Stimulated activated naive CD8-positive, alpha-beta T cell treated with anti-CD3 and anti-CD28 coated beads, Interleukin-15, amount 100 ng/mL, for 72 hours (primary cell): Measurements from ENCODE around the gene REEP6.

Experiments
- ATAC-seq: fragments of 150-1000 bp; cut with Tn5 transposase; 2 replicates; pipeline ENCODE4 v1.10.0; 2021; ENCODE audit warnings: mild to moderate bottlenecking, moderate library complexity
- DNase-seq, 2 donors: peaks; one replicate each; pipeline ENCODE4 v3.0.0; 2021 to 2022
- H3K27ac Mint-ChIP-seq, 2 donors: one replicate each; pipeline ENCODE4 v1.8.0; 2022; ENCODE audit warnings: mild to moderate bottlenecking in 2 of 2, mixed read lengths in 2 of 2, moderate library complexity in 2 of 2
- H3K27me3 Mint-ChIP-seq: one replicate; pipeline ENCODE4 v1.8.0; 2022; ENCODE audit warnings: mixed read lengths
- H3K4me1 Mint-ChIP-seq: one replicate; pipeline ENCODE4 v1.8.0; 2022; ENCODE audit warnings: mild to moderate bottlenecking, mixed read lengths
- H3K4me3 Mint-ChIP-seq, 2 donors: one replicate each; pipeline ENCODE4 v1.8.0; 2022; ENCODE audit warnings: mild to moderate bottlenecking in 2 of 2, mixed read lengths in 2 of 2, moderate library complexity in 1 of 2
- H3K9me3 Mint-ChIP-seq, 2 donors: one replicate each; pipeline ENCODE4 v1.8.0; 2022; ENCODE audit warnings: mixed read lengths in 2 of 2

REEP6 gene

GRCh38 chr19:1503925-1504773 is 13.2 kb downstream of the REEP6 start:
- H3K27me3 Mint-ChIP-seq, result peaks cover 36% of the 10 kb centered on the region
- no peak for ATAC-seq
- no peak overlapping the region for H3K4me3 Mint-ChIP-seq
- no peaks in the 10 kb centered on the region for H3K9me3 Mint-ChIP-seq
- H3K27ac Mint-ChIP-seq, result no peak overlapping the region
- DNase-seq, result no peak
- peaks cover 35% of the 10 kb centered on the region for H3K4me1 Mint-ChIP-seq

GRCh38 chr19:1505012-1505411 is 14.0 kb downstream of the REEP6 start:
- Mint-ChIP-seq H3K27ac (no peak overlapping the region), H3K4me1 (peaks cover 39% of the 10 kb centered on the region), H3K9me3 (no peaks in the 10 kb centered on the region), H3K27me3 (peaks cover 43% of the 10 kb centered on the region), H3K4me3 (no peak overlapping the region)
- DNase-seq (no peak), ATAC-seq (no peak)

GRCh38 chr19:1505991-1506881 is 15.3 kb downstream of the REEP6 start:
- Mint-ChIP-seq H3K27ac (no peak overlapping the region), H3K27me3 (peaks cover 55% of the 10 kb centered on the region), H3K4me3 (no peak overlapping the region), H3K4me1 (peaks cover 47% of the 10 kb centered on the region), H3K9me3 (no peaks in the 10 kb centered on the region)
- DNase-seq (no peak), ATAC-seq (no peak)

- Mint-ChIP-seq H3K27ac (no peak overlapping the region), H3K4me3 (no peak overlapping the region), H3K9me3 (no peaks in the 10 kb centered on the region), H3K4me1 (peaks cover 51% of the 10 kb centered on the region), H3K27me3 (peaks cover 63% of the 10 kb centered on the region)
- DNase-seq (no peak), ATAC-seq (no peak)
These were observed 16.2 kb downstream of the REEP6 start for GRCh38 chr19:1507192-1507660.

- DNase-seq (peak; percentile 91 to 93), ATAC-seq (peak; percentile 90)
- H3K27ac Mint-ChIP-seq, result peak overlapping the region; percentile 64 to 93
- peak overlapping the region; percentile 91 to 94 for H3K4me3 Mint-ChIP-seq
- H3K4me1 Mint-ChIP-seq, result peaks cover 52% of the 10 kb centered on the region
- no peaks in the 10 kb centered on the region for H3K9me3 Mint-ChIP-seq
- peaks cover 56% of the 10 kb centered on the region for H3K27me3 Mint-ChIP-seq
These were observed 17.0 kb downstream of the REEP6 start for GRCh38 chr19:1507763-1508506.

GRCh38 chr19:1508507-1508856 is 17.5 kb downstream of the REEP6 start:
- peak overlapping the region in 1 of 2 donors; percentile 54 for H3K27ac Mint-ChIP-seq
- H3K27me3 Mint-ChIP-seq, result peaks cover 50% of the 10 kb centered on the region
- ATAC-seq (no peak), DNase-seq (no peak)
- H3K9me3 Mint-ChIP-seq, result no peaks in the 10 kb centered on the region
- peak overlapping the region; percentile 91 to 94 for H3K4me3 Mint-ChIP-seq
- H3K4me1 Mint-ChIP-seq, result peaks cover 47% of the 10 kb centered on the region

- no peaks in the 10 kb centered on the region for H3K9me3 Mint-ChIP-seq
- ATAC-seq (no peak), DNase-seq (no peak)
- H3K4me3 Mint-ChIP-seq, result no peak overlapping the region
- H3K27ac Mint-ChIP-seq, result no peak overlapping the region
- peaks cover 48% of the 10 kb centered on the region for H3K4me1 Mint-ChIP-seq
- peaks cover 50% of the 10 kb centered on the region for H3K27me3 Mint-ChIP-seq
These were observed 18.8 kb downstream of the REEP6 start for GRCh38 chr19:1509602-1510441.

GRCh38 chr19:1510442-1510806 is 19.4 kb downstream of the REEP6 start:
- Mint-ChIP-seq H3K27ac (no peak overlapping the region), H3K4me1 (peaks cover 48% of the 10 kb centered on the region), H3K4me3 (no peak overlapping the region), H3K9me3 (no peaks in the 10 kb centered on the region), H3K27me3 (peaks cover 50% of the 10 kb centered on the region)
- no peak for ATAC-seq
- DNase-seq, result no peak

- H3K9me3 Mint-ChIP-seq, result no peaks in the 10 kb centered on the region
- H3K4me1 Mint-ChIP-seq, result peaks cover 48% of the 10 kb centered on the region
- no peak overlapping the region for H3K4me3 Mint-ChIP-seq
- ATAC-seq, result no peak
- no peak overlapping the region for H3K27ac Mint-ChIP-seq
- H3K27me3 Mint-ChIP-seq, result peaks cover 49% of the 10 kb centered on the region
- DNase-seq, result no peak
These were observed 19.8 kb downstream of the REEP6 start for GRCh38 chr19:1510807-1511206.

- Mint-ChIP-seq H3K27ac (no peak overlapping the region), H3K9me3 (no peaks in the 10 kb centered on the region), H3K4me1 (peaks cover 48% of the 10 kb centered on the region), H3K4me3 (peak overlapping the region; percentile 79 to 84), H3K27me3 (peaks cover 57% of the 10 kb centered on the region)
- DNase-seq, result no peak
- no peak for ATAC-seq
These were observed 20.6 kb downstream of the REEP6 start for GRCh38 chr19:1511318-1512317.

- Mint-ChIP-seq H3K4me1 (peaks cover 38% of the 10 kb centered on the region), H3K27ac (no peak within 1 kb of the TSS), H3K9me3 (no peaks in the 10 kb centered on the region), H3K4me3 (peak within 1 kb of the TSS; percentile 79 to 84), H3K27me3 (peaks cover 61% of the 10 kb centered on the region)
- peak; percentile 78 to 81 for DNase-seq
- peak; percentile 90 for ATAC-seq
These were observed 21.9 kb downstream of the REEP6 start, which contains the start of gene ADAMTSL5 for GRCh38 chr19:1512671-1513498. ADAMTSL5 (minus strand) TSS chr19:1513019; CDS start chr19:1510943, 2,076 bp downstream.

GRCh38 chr19:1513499-1514294 is 22.7 kb downstream of the REEP6 start:
- DNase-seq (peak; percentile 76 to 82), ATAC-seq (peak; percentile 63)
- Mint-ChIP-seq H3K4me3 (peak overlapping the region; percentile 55 to 61), H3K4me1 (peaks cover 30% of the 10 kb centered on the region), H3K27ac (no peak overlapping the region), H3K9me3 (no peaks in the 10 kb centered on the region), H3K27me3 (peaks cover 66% of the 10 kb centered on the region)
